Measurements from ENCODE around the gene ITIH3.

ITIH3 gene

GRCh38 chr3:52829906-52830463, 35.4 kb downstream of the ITIH3 start:
- DNase-seq = no peak

GRCh38 chr3:52830535-52831258, 36.1 kb downstream of the ITIH3 start, which contains the start of gene ITIH4:
Gene ITIH4, minus strand, starts transcription at chr3:52830672. Its CDS starts 30 bp downstream, at chr3:52830642.
- DNase-seq = no peak

DNA sequence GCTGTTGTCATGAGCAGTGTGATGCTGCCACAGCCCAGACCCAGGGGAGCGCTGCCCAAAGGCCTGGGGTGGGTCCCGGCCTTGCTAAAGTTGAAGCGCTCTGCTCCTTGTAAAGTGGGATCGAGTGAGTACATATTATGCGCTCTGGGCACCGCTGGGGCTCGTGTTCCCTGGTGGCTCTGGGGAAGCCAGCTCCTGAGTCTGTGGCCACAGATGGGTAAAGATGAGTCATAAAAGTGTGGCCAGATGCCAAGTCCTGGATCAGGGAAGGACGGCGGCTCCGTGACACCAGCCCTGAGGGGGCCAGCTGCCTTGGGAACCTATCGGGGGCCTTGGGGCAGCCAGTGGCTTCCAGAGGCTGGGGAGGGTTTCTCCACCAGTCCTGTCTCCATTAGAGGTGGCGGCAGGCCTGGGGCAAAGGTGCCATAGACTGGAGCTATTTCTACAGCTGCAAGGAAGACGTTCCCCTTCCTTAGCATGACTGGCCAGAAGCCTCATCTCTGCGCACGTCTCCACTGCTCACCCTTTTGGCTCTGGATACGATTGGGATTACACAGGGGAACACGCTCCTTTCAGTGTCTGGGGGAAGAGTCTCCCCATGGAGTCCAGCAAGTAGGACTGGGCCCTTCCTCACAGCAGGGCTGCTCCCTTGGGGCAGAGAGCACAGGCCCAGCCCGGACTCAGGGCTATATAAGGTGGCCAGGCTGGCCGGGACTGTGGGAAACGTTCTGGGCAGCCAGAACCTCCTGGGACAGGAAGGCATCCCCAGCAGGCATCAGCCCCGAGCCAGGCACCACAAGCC, 37.1 kb downstream of the ITIH3 start:
- DNase-seq = peak; percentile 41

- DNase-seq = no peak
These were observed 38.6 kb downstream of the ITIH3 start for GRCh38 chr3:52833202-52833601.

GRCh38 chr3:52834871-52835501, 40.4 kb downstream of the ITIH3 start, which contains the start of gene MUSTN1:
Gene MUSTN1, minus strand, starts transcription at chr3:52835019. Its CDS starts 71 bp downstream, at chr3:52834948.
- no peak for DNase-seq

GRCh38 chr3:52835766-52836470, 41.3 kb downstream of the ITIH3 start:
- no peak for DNase-seq

- DNase-seq = no peak
These were observed 41.9 kb downstream of the ITIH3 start for GRCh38 chr3:52836471-52836845.

GRCh38 chr3:52836986-52837385, 42.4 kb downstream of the ITIH3 start:
- DNase-seq = no peak

GRCh38 chr3:52838561-52839267, 44.1 kb downstream of the ITIH3 start:
- DNase-seq = no peak

DNA sequence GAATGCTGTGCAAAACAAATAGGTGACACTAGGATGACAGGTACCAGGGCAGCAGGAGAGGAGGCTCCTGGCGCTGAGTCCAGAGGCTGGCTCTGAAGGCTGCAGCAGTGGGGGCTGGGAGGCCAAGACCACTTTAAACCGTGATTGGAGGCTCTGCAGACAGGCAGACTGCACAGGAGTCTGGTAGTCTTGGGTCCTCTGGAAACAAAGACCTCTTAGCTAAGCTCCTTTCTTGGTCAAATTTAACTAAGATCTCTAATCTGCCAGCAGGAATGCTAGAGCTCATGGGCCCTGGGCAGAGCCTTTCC, 44.6 kb downstream of the ITIH3 start:
- DNase-seq = no peak

DNA sequence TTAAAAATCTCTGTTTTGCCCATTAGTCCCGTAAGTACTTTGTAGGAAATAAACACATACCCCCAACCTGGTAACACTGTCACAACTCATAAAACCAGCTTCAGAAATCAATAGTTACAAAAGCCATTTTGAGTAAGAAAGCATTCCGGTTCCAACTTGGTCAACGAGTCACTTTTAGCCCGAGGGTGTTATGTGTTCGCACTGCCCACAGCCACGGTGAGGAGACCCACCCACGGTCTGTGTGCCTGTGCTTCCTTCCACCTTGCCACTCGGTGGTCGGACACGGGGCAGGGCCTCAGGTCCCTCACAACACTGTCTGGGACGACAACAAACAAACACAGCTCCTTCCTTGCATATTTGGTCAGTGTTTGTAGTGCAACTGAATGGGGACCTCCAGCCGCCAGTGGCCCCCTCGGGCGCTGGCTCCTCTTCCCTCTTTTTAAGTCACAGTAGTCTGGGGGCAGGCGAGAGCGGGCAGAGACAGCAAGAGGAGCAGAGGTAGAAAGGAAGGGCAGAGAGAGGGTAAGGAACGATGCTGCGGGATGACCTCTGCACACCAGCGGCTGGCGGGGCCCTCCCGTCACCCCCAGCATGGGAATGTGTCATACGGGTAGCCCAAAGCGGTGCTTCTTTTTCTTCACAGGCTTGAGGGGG, 45.4 kb downstream of the ITIH3 start:
- no peak for DNase-seq

DNA sequence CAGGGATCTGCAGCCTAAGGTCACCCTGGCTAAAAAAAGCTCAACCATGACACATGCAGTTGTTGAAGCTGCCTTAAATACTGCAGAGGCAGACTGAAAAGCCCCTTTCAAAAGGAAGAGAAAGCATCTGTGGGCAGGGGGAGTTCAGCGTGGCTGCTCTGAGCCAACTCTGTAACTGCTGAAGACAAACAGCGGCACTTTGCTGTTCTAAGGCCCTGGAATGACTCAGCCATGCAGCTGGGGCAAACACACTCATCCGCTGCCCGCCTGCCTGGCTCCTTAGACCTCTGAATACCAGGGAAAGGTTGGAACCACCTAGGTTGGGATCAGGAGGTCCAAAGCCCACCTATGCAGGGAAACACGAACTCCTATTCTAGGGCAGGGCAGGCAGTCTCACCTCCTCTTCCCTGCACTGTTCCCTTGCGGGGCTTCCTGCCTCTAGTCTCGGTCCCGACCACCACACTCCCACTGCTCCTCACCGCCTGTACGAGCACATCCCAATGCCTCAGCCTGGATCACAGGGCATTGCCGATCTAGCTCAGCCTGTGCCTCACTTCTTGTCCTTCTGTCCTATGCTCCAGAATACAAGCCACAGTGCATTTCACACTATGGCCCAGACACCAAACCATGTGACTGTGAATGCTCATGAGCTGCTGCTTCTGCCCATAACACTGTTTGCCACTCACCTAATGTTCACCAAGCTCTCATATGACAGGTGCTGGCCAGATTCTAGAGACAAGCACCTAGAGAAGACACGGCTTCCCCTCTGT, 46.8 kb downstream of the ITIH3 start:
- no peak for DNase-seq

DNA sequence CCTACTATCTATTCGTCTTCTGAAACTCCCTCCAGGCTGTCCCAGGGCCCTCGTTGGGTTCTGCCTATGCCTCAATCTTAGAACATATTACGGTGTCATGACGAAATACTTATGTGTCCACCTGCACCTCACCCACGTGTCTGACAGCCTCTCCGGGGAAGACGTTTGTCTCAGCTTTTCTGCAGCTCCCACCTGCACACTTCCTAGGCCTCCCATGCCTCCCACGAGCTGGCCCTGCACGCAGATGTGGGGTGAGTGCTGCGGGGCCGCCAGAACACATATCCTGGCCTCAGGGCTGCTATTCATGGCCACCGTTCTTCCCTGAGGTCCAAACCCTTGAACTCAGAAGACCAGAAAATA, 47.4 kb downstream of the ITIH3 start:
- DNase-seq = no peak

GRCh38 chr3:52842424-52842823, 47.8 kb downstream of the ITIH3 start:
- no peak for DNase-seq

DNA sequence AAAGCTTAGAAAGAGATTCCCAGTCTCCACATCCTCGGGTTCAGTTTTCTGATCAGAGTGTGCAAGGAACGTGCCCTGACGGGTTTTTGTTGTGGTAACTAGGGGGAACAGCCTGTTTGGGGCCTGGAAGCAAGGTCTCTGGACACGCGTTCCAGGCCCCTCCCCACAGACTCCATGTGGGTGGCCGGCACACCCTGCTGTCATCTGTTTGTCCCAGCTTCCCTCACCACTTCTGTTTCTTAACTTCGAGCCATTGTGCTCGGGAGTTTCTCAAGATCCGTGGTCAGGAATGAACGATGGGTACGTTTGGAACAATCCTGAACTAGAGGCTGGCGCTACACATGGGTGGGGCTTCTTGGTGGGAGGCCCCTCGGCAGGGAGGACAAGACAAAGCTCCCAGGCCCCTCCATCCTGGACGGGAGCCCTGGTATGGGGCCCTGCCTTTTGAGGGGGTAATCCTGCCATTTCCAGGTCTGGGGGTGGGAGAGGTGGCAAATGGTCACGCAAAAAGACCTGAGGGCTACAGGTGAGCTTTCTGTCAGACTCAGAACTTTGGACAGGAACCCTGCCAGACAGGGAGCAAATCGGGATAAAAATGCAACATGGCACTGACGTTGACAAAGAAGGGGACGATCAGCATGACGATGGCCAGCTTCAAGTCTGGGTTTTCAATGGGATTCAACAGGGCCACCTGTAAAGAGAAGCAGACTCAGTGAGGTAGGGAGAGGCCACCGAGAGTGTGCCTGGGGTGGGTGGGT, 48.7 kb downstream of the ITIH3 start:
- DNase-seq = no peak

- no peak for DNase-seq
These were observed 49.3 kb downstream of the ITIH3 start for GRCh38 chr3:52843881-52844280.

- no peak for DNase-seq
These were observed 49.8 kb downstream of the ITIH3 start for GRCh38 chr3:52844290-52844975.

- DNase-seq = no peak
These were observed 50.6 kb downstream of the ITIH3 start for GRCh38 chr3:52845157-52845556.

DNA sequence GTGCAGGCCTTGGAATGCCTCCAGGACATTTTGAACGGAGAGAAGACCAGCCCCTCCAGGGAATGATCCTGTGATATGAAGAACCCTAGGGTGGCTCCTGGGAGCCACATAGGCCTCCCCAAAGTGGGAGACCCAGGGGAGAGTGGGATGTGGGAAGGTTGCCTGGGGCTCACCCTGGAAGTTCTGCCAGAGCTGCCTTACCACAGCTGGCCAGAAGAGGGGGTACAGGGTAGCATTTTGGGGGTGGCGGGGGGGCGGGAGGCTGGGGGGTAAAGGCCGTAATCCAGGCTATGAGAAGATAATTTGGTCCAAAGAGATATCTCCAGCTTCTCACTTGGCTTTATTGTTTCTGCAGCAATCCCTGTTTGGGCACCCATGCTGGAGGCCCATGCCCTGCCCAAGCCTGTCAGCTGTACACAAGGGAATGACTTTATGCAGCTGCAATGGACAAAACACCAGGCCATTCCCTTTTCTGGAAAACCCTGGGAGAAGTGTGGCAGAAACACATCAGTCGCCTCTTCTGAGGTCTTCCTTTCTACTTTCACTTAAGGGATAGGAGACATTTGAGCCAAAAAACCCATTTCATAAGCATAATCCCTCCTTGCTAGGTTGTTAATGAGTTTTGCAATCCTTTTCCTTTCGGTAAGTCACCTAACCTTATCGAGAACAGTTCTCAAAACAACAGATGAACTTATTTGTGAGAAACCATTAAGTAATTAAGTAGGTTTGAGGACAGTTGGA, 51.3 kb downstream of the ITIH3 start:
- no peak for DNase-seq

Measured in GOT3 (cell line).